Fibroblast of lung (primary cell): ENCODE results near the gene GARIN5A.

Source experiments
- EZH2 ChIP-seq: IDR thresholded peaks from 2 replicates; pipeline ENCODE4 v1.5.1; 2012; ENCODE audit warnings: low read length, control low read depth, mild to moderate bottlenecking; ENCODE audit errors: missing control alignments
- TF ChIP-seq, protein P1 (sequence below), 2 donors: IDR thresholded peaks in 1 of 2; conservative IDR thresholded peaks in 1 of 2; 1 replicate in 1 of 2; 2 replicates in 1 of 2; pipeline ENCODE4 v1.5.1; 2011 to 2012; ENCODE audit warnings: low read length in 2 of 2, control low read depth in 1 of 2, inconsistent platforms in 1 of 2, low read depth in 1 of 2, mild to moderate bottlenecking in 1 of 2

- TF ChIP-seq, protein P1, sequence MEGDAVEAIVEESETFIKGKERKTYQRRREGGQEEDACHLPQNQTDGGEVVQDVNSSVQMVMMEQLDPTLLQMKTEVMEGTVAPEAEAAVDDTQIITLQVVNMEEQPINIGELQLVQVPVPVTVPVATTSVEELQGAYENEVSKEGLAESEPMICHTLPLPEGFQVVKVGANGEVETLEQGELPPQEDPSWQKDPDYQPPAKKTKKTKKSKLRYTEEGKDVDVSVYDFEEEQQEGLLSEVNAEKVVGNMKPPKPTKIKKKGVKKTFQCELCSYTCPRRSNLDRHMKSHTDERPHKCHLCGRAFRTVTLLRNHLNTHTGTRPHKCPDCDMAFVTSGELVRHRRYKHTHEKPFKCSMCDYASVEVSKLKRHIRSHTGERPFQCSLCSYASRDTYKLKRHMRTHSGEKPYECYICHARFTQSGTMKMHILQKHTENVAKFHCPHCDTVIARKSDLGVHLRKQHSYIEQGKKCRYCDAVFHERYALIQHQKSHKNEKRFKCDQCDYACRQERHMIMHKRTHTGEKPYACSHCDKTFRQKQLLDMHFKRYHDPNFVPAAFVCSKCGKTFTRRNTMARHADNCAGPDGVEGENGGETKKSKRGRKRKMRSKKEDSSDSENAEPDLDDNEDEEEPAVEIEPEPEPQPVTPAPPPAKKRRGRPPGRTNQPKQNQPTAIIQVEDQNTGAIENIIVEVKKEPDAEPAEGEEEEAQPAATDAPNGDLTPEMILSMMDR (conservative IDR thresholded peaks at IDR 0.05 in 1 of 2, IDR thresholded peaks at IDR 0.05 in 1 of 2; ENCODE audit: low read depth in 1 of 2, low read length in 2 of 2) = peak in 1 of 2 donors; percentile 5
- no peak for TF ChIP-seq EZH2
Measured at GRCh38 chr19:50500060-50500752, 23.6 kb upstream of the GARIN5A start.
